Activated gamma-delta T cell (primary cell): Measurements from ENCODE around the gene TTC9C.
"Not testable (repeated sequence)": the region's sequence is repeated elsewhere in the genome, so short reads cannot be mapped to it uniquely, and the experiment has no call there.

Source experiments
- DNase-seq: peaks from one replicate; lab custom pipeline; 2025; lab: John Stamatoyannopoulos, UW
- total RNA-seq, 2 donors: gene quantifications; one replicate each; lab custom pipeline; 2026; lab: John Stamatoyannopoulos, UW

Gene TTC9C
- 27.5 to 29.4 reads per million in 2 donors for total RNA-seq

- DNase-seq = peak; percentile 37
These were observed at the start of gene TTC9C for GRCh38 chr11:62728171-62728988. TSS of gene TTC9C (plus strand) at chr11:62728486. CDS start at chr11:62728849, 363 bp downstream.

- peak; percentile 74 for DNase-seq
These were observed 49.3 kb upstream of the TTC9C start, which contains the start of gene UBXN1 for GRCh38 chr11:62678770-62679696. TSS of gene UBXN1 (minus strand) at chr11:62679073. CDS start at chr11:62678923, 150 bp downstream.

- no peak for DNase-seq
These were observed 47.5 kb upstream of the TTC9C start for GRCh38 chr11:62680825-62681240.

GRCh38 chr11:62682518-62682917 is 45.8 kb upstream of the TTC9C start:
- no peak for DNase-seq

GRCh38 chr11:62687508-62688396 is 40.5 kb upstream of the TTC9C start:
- DNase-seq = no peak

- DNase-seq = no peak
These were observed 39.8 kb upstream of the TTC9C start for GRCh38 chr11:62688491-62688890.

- no peak for DNase-seq
These were observed 38.7 kb upstream of the TTC9C start, which contains the start of gene LRRN4CL for GRCh38 chr11:62689421-62690183. TSS of gene LRRN4CL (minus strand) at chr11:62689530. CDS start at chr11:62688508, 1,022 bp downstream.

- not testable (repeated sequence) for DNase-seq
These were observed 34.7 kb upstream of the TTC9C start for GRCh38 chr11:62693624-62694023.

- no peak for DNase-seq
These were observed 33.7 kb upstream of the TTC9C start for GRCh38 chr11:62694455-62695167.

GRCh38 chr11:62702246-62702645 is 26.0 kb upstream of the TTC9C start:
- DNase-seq = no peak

GRCh38 chr11:62703921-62704320 is 24.4 kb upstream of the TTC9C start:
- DNase-seq = not testable (repeated sequence)

- no peak for DNase-seq
These were observed 22.9 kb upstream of the TTC9C start for GRCh38 chr11:62705413-62705812.

GRCh38 chr11:62705880-62706849 is 22.1 kb upstream of the TTC9C start:
- peak; percentile 97 for DNase-seq

- no peak for DNase-seq
These were observed 21.4 kb upstream of the TTC9C start for GRCh38 chr11:62706850-62707247.

GRCh38 chr11:62707277-62707861 is 20.9 kb upstream of the TTC9C start, which contains the start of the genes BSCL2 and GNG3:
TSS of gene BSCL2 (minus strand) at chr11:62707424. CDS start at chr11:62707195, 229 bp downstream.
TSS of gene GNG3 (plus strand) at chr11:62707676. CDS start at chr11:62708296, 620 bp downstream.
- DNase-seq = no peak

- DNase-seq = no peak
These were observed 19.9 kb upstream of the TTC9C start for GRCh38 chr11:62708392-62708791.

GRCh38 chr11:62708793-62709192 is 19.5 kb upstream of the TTC9C start:
- no peak for DNase-seq
